CD4-positive, alpha-beta T cell treated with Interleukin-15 for 1 hour (primary cell): ENCODE results near the gene CPLX1.
"Not testable (repeated sequence)": the region's sequence is repeated elsewhere in the genome, so short reads cannot be mapped to it uniquely, and the experiment has no call there.

Experiments
- DNase-seq: peaks from one replicate; pipeline ENCODE4 v3.0.0-alpha.2; 2020

The CPLX1 gene

DNA sequence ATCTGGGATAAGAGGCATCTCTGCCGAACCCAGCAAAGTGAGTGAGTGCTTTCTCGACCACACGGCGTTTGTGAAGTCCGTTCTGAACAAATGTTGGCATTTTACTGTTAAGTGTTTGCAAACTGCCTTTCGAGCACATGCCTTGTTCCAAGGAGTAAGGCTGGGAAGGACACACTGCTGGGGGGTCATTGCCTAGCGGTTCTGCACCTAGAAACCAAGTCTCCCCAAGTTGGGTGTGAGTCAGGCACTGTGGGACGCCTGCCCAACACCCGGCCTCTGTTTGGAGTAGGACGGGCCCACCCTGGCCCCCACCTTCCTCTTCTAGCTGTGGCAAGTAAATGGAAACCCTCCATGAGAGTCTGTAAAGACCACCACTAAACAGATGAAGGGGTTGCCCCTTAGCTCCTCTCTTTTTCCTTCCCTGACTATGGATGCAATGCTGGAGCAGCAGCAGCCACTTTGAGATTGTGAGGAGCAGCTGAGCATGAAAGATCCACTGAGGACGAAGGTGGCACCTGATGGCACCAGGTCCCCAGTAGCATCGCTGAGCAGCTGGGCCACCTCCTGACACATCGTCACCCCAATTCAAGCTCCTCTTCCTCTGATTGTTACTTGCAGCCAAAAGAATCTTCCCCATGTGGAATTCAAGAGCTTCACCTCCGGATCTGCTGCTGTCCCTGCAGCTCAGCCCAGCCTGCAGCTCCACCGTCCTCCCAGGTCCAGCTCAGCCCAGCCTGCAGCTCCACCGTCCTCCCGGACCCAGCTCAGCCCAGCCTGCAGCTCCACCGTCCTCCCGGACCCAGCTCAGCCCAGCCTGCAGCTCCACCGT, 6.3 kb downstream of the CPLX1 start:
- peak; percentile 13 for DNase-seq

DNA sequence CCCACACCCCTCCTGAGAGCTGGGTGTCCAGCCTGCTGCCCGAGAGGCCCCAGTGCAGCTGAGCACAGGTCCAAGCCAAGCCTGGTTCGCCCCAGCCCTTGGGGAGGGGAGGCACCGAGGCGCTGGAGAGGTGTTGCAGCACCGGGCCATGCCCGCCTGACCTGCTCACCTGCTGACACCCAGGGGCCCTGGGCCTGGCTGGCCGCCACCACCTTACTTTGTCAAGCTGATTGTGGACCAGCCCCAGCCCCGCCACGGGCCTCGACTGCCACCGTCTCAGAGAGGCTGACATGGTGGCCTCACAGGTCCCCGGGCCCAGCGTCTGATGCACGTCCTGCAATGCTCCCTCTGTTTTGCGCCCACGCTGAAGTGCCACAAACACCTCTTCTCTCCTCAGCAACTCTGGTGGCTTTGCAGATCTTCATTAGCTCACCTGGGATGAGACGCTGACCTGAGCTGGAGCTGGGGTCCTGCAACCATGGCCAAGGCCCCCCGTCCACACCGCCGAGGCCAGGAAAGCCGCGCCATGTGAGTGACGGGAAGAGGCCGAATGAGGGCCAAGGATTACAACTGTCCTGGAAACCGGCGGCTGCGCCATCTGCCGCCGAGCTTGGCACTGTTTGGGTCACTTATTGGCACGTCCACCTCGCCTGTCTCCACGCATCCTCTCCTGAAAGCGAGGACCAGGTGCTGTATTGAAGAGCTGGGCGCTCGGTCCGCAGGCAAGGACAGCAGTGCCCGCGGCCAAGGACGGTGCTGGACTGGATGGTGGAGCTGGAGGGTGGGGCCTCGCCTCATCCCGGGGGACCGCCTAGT, 7.6 kb downstream of the CPLX1 start:
- peak; percentile 16 for DNase-seq

DNA sequence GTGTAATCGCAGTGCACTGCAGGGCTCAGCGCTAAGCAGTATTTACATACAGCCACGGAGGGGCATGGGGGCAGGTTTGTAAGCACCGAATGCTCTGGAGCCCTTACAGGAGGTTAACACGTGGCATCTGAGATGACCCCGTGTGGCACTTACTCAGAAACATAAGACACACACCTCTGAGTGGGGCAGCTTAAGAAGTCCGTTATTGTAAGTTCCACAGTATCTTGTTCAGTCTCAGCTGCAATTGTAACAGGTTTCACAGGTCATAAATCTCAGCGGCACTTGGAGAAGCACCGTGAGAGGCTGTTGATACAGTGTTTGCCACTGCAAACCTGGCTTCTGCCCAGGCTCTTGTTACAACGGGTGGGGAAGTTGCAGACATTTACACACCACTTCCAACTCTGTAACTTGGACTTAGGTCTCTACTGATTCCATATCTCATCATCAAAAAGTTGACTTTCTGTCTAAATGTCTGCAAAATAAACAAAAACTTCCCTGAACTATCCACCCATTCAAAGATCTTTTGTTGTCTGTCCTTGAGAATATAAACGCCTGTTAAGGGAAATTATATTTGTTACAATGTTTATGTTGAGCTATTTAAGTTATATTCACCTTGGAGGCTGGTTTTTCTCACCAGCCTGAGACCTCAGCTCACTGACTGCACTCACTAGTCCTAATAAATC, 10.3 kb downstream of the CPLX1 start:
- DNase-seq = peak; percentile 13

DNA sequence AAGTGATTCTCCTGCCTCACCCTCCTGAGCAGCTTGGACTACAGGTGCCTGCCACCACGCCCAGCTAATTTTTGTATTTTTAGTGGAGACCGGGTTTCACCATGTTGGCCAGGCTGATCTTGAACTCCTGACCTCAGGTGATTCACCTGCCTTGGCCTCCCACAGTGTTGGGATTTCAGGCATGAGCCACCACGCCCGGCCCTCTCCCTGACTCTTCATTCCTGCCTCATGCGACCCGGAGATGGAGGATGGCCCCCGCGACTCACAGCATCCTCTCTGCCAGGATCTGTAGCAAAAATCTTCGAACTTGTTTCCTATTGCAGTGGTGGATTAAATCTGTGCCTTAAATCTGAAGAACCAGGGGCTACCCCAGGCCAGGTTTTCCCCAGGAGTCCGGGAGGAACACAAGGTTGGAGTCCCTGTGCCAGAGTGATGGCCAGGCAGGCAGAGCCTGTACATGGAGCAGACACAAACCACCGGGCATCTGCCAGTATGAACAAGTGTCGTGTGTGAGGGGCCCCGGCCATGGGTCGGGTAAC, 11.5 kb downstream of the CPLX1 start:
- peak; percentile 14 for DNase-seq

DNA sequence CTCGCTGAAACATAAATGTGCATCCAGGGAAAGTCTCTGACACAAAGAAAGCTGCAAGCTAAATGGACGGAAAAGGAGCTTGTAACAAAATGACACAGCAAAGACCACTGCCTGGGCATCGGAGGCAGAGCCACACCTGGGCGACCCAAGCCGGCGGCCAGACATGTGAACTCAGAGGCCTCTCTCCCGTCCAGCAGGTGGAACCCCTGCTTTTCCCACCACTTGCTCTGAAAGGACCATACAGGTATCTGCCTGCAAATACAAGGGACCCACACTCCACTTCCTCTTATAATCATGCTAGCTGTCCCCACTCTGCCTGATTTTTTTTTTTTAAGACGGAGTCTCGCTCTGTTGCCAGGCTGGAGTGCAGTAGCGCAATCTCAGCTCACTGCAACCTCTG, 12.0 kb downstream of the CPLX1 start:
- no peak for DNase-seq

DNA sequence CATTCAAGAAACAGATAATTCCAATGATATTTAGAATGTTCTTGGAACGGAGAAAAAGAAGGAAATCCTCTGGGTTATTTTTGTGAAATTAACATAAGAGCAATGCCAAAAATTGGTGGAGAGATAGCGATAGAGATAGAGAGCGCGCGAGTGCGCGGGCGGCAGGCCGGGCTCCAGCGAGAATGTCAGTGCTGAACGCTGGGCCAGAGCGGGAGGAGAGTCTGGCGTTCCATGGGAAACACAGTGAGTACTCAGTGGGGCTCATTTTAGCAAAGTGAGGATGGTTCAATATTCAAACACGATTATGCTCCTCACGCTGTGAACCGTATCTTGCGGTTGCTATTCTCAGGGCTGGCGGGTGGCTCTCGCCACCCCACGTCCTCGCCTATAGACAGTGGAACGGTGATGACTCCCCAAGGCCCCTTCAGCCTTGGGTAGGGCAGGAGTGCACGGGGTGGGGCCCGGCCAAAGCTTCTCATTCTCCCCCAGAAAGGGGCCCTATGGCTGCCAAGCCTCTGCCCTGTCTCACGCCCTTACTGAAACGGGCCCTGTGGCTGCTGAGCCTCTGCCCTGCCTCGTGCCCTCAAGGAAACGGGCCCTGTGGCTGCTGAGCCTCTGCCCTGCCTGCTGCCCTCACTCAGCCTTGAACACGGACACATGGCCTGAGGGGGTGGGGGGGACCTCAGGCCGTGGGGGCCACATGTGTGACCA, 16.9 kb downstream of the CPLX1 start:
- DNase-seq = no peak

DNA sequence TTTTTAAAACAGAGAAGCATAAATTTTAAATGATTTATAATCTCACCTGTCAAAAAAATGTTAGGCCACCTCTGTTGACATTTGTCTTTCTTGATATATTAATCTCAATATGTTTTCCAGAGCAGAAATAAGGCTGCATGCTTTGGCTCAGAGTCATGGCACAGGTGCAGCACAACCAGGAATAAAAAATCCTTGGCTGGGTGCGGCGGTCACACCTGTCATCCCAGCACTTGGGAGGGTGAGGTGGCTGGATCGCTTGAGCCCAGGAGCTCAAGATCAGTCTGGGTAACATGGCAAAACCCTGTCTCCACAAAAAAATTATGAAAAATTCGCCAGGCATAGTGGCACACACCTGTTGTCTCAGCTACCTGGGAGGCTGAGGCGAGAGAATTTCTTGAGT, 18.1 kb downstream of the CPLX1 start:
- no peak for DNase-seq

DNA sequence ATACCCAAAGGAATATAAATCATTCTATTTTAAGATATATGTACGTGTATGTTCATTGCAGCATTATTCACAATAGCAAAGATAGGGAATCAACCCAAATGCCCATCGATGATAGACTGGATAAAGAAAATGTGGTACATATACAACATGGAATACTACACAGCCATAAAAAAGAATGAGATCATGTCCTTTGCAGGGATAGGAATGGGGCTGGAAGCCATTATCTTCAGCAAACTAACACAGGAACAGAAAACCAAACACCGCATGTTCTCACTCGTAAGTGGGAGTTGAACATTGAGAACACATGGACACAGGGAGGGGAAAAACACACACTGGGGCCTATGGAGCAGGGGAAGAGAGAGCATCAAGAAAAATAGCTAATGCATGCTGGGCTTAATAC, 18.9 kb downstream of the CPLX1 start:
- DNase-seq = not testable (repeated sequence)

DNA sequence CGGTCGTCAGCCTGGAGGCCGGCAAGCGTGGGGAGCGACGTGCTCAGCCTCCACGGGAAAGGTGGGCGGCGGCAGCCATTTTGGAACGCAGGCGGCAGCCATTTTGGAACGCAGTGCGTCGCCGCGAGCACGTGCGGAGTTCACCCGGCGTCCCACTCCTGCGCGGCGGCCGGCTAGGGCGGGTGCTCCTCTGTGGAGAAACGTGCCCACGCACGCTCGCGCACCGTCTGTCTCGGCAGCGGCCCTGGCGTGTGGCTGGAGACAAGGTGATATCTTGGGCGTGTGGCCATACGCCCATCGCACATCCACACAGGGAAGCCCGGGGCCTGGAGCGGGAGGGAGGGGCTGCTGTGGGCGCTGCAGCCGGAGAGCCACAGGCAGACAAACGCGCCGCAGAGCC, 21.1 kb downstream of the CPLX1 start:
- no peak for DNase-seq

DNA sequence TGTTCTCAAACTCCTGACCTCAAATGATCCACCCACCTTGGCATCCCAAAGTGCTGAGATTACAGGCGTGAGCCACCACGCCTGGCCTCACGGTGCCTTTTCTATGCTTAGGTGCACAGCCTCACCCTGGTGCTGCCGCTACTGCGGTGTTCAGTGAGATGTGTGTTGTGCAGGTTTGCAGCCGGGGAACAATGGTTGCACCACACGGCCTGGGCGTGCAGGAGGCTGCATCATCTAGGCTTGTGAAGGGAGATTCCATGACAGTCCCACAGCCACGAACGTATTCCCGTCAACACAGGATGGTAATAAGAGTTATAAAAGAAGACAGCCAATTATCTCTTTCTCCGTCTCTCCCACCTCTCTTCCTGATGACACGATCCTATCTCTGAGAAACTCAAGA, 22.0 kb downstream of the CPLX1 start:
- no peak for DNase-seq

DNA sequence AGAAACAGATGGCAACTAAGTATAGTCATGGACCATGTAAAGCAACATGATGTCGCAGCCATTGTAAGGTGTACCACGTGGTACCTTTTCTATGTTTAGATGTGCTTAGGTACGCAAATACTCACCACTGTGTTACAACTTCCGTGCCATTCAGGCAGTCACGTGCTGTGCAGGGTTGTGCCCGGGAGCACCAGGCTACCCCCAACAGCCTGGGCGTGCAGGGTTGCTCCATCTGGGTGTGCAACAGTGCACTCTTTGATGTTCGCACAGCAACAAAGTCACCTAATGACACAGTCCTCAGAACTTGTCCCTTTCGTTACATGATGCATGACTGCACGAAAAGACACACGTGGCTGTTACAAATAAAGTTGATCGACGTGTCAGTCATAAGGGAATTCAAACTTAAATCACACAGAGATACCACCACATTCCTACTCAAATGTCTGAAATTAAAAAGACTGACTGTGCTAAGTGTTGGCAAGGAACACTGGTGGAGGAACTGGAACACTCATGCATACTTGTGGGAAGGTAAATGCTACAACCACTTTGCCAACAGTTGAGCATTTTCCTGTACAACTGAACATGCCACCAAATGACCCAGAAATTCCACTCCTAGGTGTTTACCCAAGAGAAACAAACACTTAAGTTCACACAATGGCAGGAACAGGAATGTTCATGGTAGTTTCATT, 24.3 kb downstream of the CPLX1 start:
- no peak for DNase-seq

DNA sequence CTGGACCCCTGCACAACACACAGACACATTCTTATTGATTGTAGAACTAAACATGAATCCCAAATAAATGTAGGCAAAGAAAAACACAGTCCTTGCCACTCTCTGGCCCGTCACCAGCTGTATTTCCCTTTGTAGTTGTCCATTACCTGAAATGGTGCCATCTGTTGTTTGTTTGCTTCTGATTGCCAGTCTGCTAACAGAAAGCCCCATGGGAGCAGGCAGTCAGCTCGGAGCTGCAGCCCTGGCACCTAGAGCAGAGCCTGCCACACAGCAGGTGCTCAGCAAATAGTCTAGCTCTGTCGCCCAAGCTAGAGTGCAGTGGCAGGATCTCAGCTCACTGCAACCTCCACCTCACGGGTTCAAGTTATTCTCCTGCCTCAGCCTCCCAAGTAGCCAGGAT, 28.9 kb downstream of the CPLX1 start:
- DNase-seq = no peak

DNA sequence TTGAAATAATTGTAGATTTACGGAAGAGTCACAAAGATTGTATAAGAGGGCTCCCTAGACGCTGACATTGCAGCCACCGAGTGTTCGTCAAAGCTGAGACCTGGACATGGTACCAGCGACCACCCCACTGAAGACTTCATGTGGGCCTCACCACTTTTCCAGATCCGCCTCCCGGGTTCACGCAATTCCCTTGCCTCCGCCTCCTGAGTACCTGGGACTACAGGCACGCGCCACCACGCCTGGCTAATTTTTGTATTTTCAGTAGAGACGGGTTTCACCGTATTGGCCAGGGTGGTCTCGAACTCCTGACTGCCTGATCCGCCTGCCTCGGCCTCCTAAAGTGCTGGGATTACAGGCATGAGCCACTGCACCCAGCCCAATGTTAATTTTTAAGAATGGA, 29.7 kb downstream of the CPLX1 start:
- DNase-seq = no peak

DNA sequence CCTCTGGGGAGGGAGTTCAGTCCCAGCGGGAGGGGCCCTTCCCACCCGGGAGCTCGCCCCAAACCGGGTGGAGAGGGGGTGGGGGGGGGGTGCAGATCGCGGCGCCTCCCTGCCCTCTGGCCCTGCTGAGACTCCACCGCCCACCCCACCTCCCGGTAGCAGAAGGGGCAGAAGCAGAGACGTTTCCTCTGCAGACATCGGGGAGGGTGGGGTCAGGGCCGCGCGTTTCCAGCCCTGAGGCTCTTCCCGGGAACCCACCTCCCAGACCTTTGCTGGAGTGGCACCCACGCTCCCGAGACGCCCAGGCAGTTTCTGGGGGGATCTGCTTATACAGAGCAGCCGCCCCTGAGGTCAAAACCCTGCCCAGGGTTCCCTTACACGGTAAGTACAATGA, 30.2 kb downstream of the CPLX1 start:
- DNase-seq = no peak

DNA sequence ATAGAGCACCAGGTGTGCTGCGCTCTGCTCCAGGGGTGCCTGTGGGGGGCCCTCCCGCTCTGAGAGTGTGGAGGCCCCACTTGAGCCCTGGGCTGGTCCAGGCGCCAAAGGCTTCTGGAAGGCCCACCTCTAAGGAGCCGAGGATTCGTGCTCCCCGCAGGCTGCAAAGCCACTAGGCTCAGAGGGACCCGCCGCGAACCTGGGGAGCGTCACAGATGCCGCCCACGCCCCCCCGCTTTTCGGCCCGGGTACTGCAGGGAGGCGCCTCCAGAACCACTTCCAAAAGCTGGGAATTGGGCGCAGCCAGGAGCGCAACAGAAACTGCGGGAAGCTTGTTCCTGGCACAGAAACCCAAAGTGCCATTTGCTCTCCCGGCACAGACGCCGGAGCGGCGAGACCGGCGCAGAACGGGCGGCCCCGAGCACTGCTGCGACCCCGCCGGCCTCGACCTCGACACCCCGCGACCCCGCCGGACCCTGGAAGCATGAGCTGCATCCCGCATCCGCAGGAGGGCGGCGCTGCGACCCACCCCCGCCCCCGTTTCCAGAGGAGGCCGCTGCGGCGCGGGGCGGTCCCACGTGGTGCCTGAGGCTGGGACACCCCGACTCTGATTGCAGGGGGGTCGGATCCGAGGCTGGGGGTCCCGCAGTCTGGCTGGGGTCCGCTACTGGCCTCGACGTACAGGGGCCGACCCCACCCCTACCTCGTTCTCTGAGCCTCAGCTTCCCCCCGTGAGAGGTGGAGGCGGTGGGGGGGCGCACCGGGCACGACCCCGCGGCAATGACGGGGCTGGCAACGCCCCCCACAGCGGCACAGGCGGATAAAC, 30.8 kb downstream of the CPLX1 start:
- DNase-seq = no peak

DNA sequence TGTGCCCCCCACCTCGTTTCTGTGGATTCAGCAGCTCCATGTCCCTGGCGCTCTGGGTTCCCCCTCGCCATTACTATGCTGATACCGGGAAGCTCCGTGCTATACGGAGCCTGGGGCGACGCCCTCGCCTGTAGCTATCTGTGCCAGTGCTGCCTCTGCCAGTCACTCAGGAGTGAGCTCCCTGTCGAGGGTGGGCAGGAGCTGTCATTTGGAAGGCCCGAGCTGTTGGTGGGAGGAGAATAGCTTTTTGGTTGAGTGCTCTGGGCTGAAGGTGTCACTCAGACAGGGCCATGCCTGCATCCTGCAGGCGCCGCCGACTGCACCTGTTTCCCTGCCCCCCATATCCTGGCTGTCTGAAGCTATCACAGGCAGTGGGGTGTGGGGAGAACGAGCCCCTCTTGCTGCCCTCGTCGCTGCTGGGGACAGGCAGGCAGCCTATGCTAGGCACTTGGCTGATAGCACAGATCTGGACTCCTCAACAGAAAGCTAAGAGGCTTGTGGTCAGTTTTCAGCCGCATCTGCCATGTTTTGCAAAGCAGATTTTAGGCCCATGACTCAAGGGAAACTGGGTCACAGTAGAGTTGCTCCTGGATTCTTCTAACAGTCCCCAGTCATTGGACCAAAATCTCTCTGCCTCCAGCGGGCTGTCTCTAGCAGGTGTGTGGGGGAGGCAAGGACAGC, 31.8 kb downstream of the CPLX1 start:
- DNase-seq = no peak

DNA sequence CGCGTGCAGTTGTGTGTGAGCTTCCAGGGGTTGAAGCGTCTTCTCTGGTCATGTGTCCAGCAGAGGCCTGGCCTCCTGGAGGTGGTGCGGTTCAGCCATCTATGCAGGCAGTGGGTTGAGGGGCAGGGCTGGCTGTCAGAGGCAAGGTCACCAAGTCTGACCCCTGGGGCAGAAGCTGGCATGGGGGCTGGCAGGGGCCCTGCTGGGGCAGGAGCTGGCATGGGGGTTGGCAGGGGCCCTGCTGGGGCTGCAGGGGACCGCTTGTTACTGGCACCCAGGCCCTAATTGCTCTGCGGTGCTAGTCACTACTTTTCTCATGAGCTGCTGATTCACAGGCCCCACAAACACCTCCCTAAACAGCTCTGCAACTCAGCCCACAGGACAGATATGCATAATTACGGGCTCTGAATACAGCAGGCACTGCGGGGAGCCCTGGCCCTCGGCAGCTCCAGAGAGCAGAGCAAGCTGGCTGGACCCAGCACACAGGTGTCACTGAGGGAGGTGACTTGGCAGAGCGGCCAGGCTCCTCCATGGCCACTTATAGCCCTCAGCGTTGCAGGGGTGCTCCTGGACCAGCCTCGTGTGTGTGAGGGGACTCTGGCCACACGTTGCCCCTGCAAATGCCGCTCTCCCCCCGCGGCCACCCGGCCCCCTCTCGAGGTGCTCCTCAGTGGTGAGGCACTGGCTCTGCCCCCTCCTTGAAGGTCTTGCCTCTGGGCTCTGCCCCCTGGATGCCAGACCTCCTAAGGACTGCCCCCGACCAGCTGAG, 32.7 kb downstream of the CPLX1 start:
- no peak for DNase-seq

DNA sequence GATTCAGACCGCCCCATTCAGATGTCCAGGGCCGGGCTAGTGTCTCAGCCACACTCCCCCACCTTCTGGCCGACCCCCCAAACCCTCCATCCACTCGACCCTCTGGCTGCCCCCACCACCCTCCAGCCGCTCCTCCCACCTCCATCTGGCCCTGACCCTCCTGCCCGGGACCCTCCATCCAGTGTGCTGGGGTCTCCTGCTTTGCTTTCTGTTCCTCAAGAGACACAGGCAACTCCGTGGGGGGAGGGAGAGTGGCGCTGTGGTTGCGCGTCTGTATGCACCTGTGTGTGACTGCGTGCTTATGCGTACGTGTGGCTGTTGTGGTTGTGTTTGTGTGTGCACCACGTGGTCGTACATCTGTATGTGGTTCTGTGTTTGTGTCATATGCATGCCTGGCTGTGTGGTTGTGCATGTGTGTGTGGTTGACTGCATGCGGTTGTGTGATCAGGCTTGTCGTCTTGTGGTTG, 33.3 kb downstream of the CPLX1 start:
- DNase-seq = peak; percentile 40

DNA sequence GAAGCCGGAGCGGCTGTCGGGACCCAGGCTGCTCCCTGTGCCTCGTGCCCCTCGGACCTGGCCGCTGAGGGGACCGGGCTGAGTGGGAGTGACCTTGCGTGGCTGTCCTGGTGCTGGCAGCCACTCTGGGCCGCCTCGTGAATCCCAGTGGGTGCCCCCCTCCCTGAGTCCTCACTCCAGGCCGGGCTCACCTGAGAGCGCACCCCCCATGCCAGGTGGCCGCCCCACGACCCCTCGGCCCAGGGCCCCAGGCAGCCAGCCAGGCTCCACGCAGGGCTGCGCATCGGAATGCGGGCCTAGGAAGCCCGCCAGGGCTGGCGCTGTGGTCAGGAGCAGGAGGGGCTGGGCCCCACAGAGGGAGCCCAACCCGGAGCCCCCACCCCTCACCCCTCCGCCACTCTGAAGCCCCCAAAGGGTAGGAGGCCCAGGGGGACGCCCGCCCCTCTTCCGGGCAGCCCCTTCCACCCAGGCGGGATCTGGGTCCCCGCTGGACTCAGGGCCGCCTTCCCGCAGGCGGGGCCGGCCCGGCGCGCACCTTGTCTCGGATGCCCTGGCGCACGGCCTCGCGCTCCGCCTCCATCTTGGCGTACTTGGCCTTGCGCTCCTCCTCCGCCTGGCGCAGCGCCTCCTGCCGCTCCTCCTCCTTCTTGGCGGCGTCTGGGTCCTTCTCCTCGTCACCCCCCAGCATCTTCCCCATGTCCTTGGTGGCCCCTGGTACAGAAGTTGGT, 33.9 kb downstream of the CPLX1 start:
- DNase-seq = no peak
